HuH-7.5 (cell line): ENCODE measurements around the gene ERGIC1.
A peak's percentile ranks its signal among the peaks of the same experiment; 100 is the strongest.

Source experiments
- DNase-seq: peaks from one replicate; pipeline ENCODE4 v3.0.0; 2011; ENCODE audit warnings: low spot score

The ERGIC1 gene

GRCh38 chr5:172950176-172950965, 116.3 kb downstream of the ERGIC1 start:
- no peak for DNase-seq

- no peak for DNase-seq
Measured at GRCh38 chr5:172951371-172952033, 117.5 kb downstream of the ERGIC1 start.

GRCh38 chr5:172952034-172952511, 118.0 kb downstream of the ERGIC1 start:
- DNase-seq, result no peak

- no peak for DNase-seq
Measured at GRCh38 chr5:172953776-172954675, 120.0 kb downstream of the ERGIC1 start.

GRCh38 chr5:172954751-172955159, 120.7 kb downstream of the ERGIC1 start:
- DNase-seq, result no peak

- no peak for DNase-seq
Measured at GRCh38 chr5:172956228-172956627, 122.2 kb downstream of the ERGIC1 start.

GRCh38 chr5:172956936-172957335, 122.9 kb downstream of the ERGIC1 start:
- no peak for DNase-seq

- no peak for DNase-seq
Measured at GRCh38 chr5:172957458-172957857, 123.4 kb downstream of the ERGIC1 start.

- peak; percentile 68 for DNase-seq
Measured at GRCh38 chr5:172958331-172959046, 124.4 kb downstream of the ERGIC1 start.

GRCh38 chr5:172959824-172960799, 126.1 kb downstream of the ERGIC1 start:
- DNase-seq, result no peak

- DNase-seq, result no peak
Measured at GRCh38 chr5:172969921-172970320, 135.9 kb downstream of the ERGIC1 start.

GRCh38 chr5:172971482-172971881, 137.4 kb downstream of the ERGIC1 start:
- no peak for DNase-seq

- no peak for DNase-seq
Measured at GRCh38 chr5:172972552-172972951, 138.5 kb downstream of the ERGIC1 start.

- DNase-seq, result no peak
Measured at GRCh38 chr5:172973127-172973916, 139.3 kb downstream of the ERGIC1 start.

- no peak for DNase-seq
Measured at GRCh38 chr5:172973931-172974330, 139.9 kb downstream of the ERGIC1 start.

GRCh38 chr5:172975289-172975688, 141.2 kb downstream of the ERGIC1 start:
- no peak for DNase-seq

GRCh38 chr5:172979778-172980177, 145.7 kb downstream of the ERGIC1 start:
- no peak for DNase-seq

GRCh38 chr5:172981931-172982330, 147.9 kb downstream of the ERGIC1 start:
- DNase-seq, result no peak

- peak; percentile 90 for DNase-seq
Measured at GRCh38 chr5:172983542-172984243, 149.6 kb downstream of the ERGIC1 start, which contains the start of gene ATP6V0E1. Gene ATP6V0E1, plus strand, starts transcription at chr5:172983771. Its CDS starts 90 bp downstream, at chr5:172983861.
